Subcutaneous abdominal adipose tissue (tissue), 5 donors: Measurements from ENCODE around the gene OPRL1.

Experiments
- H3K27ac ChIP-seq: one replicate; pipeline ENCODE4 v1.7.0; 2013; ENCODE audit warnings: low read depth, mild to moderate bottlenecking, inconsistent platforms, low read length, moderate library complexity
- H3K27me3 ChIP-seq, 5 donors: one replicate each; pipeline ENCODE4 v1.7.0; 2013; ENCODE audit warnings: low read length in 5 of 5, inconsistent platforms in 1 of 5; ENCODE audit not compliant: control insufficient read depth in 5 of 5, insufficient read depth in 4 of 5
- H3K36me3 ChIP-seq, 5 donors: one replicate each; pipeline ENCODE4 v1.7.0; 2013; ENCODE audit warnings: low read length in 5 of 5; ENCODE audit not compliant: control insufficient read depth in 5 of 5, insufficient read depth in 5 of 5
- H3K4me1 ChIP-seq, 5 donors: one replicate each; pipeline ENCODE4 v1.7.0; 2013; ENCODE audit warnings: low read length in 5 of 5, mild to moderate bottlenecking in 3 of 5, moderate library complexity in 1 of 5; ENCODE audit not compliant: control insufficient read depth in 5 of 5, insufficient read depth in 5 of 5
- H3K4me3 ChIP-seq, 5 donors: one replicate each; pipeline ENCODE4 v1.7.0; 2013; ENCODE audit warnings: low read length in 5 of 5, low read depth in 1 of 5
- H3K9ac ChIP-seq, 5 donors: one replicate each; pipeline ENCODE4 v1.7.0; 2013; ENCODE audit warnings: low read length in 5 of 5, mild to moderate bottlenecking in 4 of 5, moderate library complexity in 3 of 5
- H3K9me3 ChIP-seq, 5 donors: one replicate each; pipeline ENCODE4 v1.7.0; 2013; ENCODE audit warnings: low read length in 5 of 5; ENCODE audit not compliant: control insufficient read depth in 5 of 5
- donor health status: healthy.
- donor health status: healthy.
- donor health status: healthy.
- donor health status: healthy.
- donor health status: healthy.

The OPRL1 gene

GRCh38 chr20:64070244-64070993 is 9.5 kb upstream of the OPRL1 start:
- H3K9me3 ChIP-seq: no peaks in the 10 kb centered on the region
- no peak overlapping the region for H3K4me3 ChIP-seq
- H3K27ac ChIP-seq: no peak overlapping the region
- peaks cover 0 to 19% (median 0%) of the 10 kb centered on the region in 5 donors for H3K4me1 ChIP-seq
- H3K27me3 ChIP-seq: peaks cover 0 to 6% (median 0%) of the 10 kb centered on the region in 5 donors
- no peak overlapping the region for H3K9ac ChIP-seq
- peaks cover 0 to 33% (median 22%) of the 10 kb centered on the region in 5 donors for H3K36me3 ChIP-seq

- H3K27ac ChIP-seq: no peak overlapping the region
- H3K27me3 ChIP-seq: no peaks in the 10 kb centered on the region
- H3K9ac ChIP-seq: no peak overlapping the region
- H3K36me3 ChIP-seq: peaks cover 0 to 34% (median 22%) of the 10 kb centered on the region in 5 donors
- H3K4me3 ChIP-seq: no peak overlapping the region
- no peaks in the 10 kb centered on the region for H3K9me3 ChIP-seq
- peaks cover 0 to 14% (median 6%) of the 10 kb centered on the region in 5 donors for H3K4me1 ChIP-seq
These were observed 8.2 kb upstream of the OPRL1 start for GRCh38 chr20:64071341-64072332.

GRCh38 chr20:64072498-64073063 is 7.3 kb upstream of the OPRL1 start:
- H3K36me3 ChIP-seq: peaks cover 0 to 34% (median 22%) of the 10 kb centered on the region in 5 donors
- H3K9me3 ChIP-seq: no peaks in the 10 kb centered on the region
- H3K27ac ChIP-seq: no peak overlapping the region
- no peaks in the 10 kb centered on the region for H3K27me3 ChIP-seq
- peaks cover 0 to 22% (median 8%) of the 10 kb centered on the region in 5 donors for H3K4me1 ChIP-seq
- H3K4me3 ChIP-seq: no peak overlapping the region
- no peak overlapping the region for H3K9ac ChIP-seq

- Histone ChIP-seq H3K27me3 (no peaks in the 10 kb centered on the region), H3K36me3 (peaks cover 0 to 34% (median 22%) of the 10 kb centered on the region in 5 donors), H3K27ac (no peak overlapping the region), H3K9ac (no peak overlapping the region), H3K4me1 (peaks cover 0 to 33% (median 18%) of the 10 kb centered on the region in 5 donors), H3K9me3 (no peaks in the 10 kb centered on the region), H3K4me3 (no peak overlapping the region)
These were observed 6.3 kb upstream of the OPRL1 start for GRCh38 chr20:64073476-64074183.

- H3K4me1 ChIP-seq: peaks cover 0 to 39% (median 24%) of the 10 kb centered on the region in 5 donors
- H3K4me3 ChIP-seq: no peak overlapping the region
- H3K9ac ChIP-seq: no peak overlapping the region
- H3K27me3 ChIP-seq: no peaks in the 10 kb centered on the region
- no peak overlapping the region for H3K27ac ChIP-seq
- no peaks in the 10 kb centered on the region for H3K9me3 ChIP-seq
- peaks cover 0 to 34% (median 22%) of the 10 kb centered on the region in 5 donors for H3K36me3 ChIP-seq
These were observed 5.6 kb upstream of the OPRL1 start for GRCh38 chr20:64074184-64074789.

- no peaks in the 10 kb centered on the region for H3K27me3 ChIP-seq
- H3K9ac ChIP-seq: no peak overlapping the region
- no peaks in the 10 kb centered on the region for H3K9me3 ChIP-seq
- H3K36me3 ChIP-seq: peaks cover 0 to 34% (median 22%) of the 10 kb centered on the region in 5 donors
- no peak overlapping the region for H3K4me3 ChIP-seq
- peaks cover 0 to 36% (median 26%) of the 10 kb centered on the region in 5 donors for H3K4me1 ChIP-seq
- H3K27ac ChIP-seq: no peak overlapping the region
These were observed 4.9 kb upstream of the OPRL1 start for GRCh38 chr20:64074963-64075362.

GRCh38 chr20:64075556-64075955 is 4.3 kb upstream of the OPRL1 start:
- Histone ChIP-seq H3K9me3 (no peaks in the 10 kb centered on the region), H3K27ac (no peak overlapping the region), H3K27me3 (no peaks in the 10 kb centered on the region), H3K9ac (no peak overlapping the region), H3K36me3 (peaks cover 0 to 34% (median 22%) of the 10 kb centered on the region in 5 donors), H3K4me3 (no peak overlapping the region), H3K4me1 (peaks cover 0 to 42% (median 32%) of the 10 kb centered on the region in 5 donors)

GRCh38 chr20:64076061-64076997 is 3.6 kb upstream of the OPRL1 start:
- no peak overlapping the region for H3K27ac ChIP-seq

More at GRCh38 chr20:64076061-64076997, 3.6 kb upstream of the OPRL1 start:
- H3K9me3 ChIP-seq: no peaks in the 10 kb centered on the region
- H3K4me1 ChIP-seq: peaks cover 0 to 49% (median 35%) of the 10 kb centered on the region in 5 donors
- H3K36me3 ChIP-seq: peaks cover 0 to 34% (median 22%) of the 10 kb centered on the region in 5 donors
- peak overlapping the region in 3 of 5 donors; percentile 16 to 75 (median 73) for H3K4me3 ChIP-seq
- peak overlapping the region in 3 of 5 donors; percentile 41 to 68 (median 53) for H3K9ac ChIP-seq
- no peaks in the 10 kb centered on the region for H3K27me3 ChIP-seq
